Uterus (tissue), 4 donors: ENCODE data around the gene GAST. TPM values are rescaled to one million over a fixed set of nuclear protein-coding genes. Genes with fewer than 3 reads are reported as not detected.

Experiments
- DNase-seq, 2 donors: peaks; one replicate each; pipeline ENCODE4 v3.0.0-alpha.2; 2019 to 2020
- H3K27ac ChIP-seq, 2 donors: fragments of 200-600 bp; sonication (generic); 1 replicate in 1 of 2; 2 replicates in 1 of 2; pipeline ENCODE4 v1.5.1; 2016 to 2018
- H3K27me3 ChIP-seq, 2 donors: fragments of 200-600 bp; sonication (generic); one replicate each; pipeline ENCODE4 v1.5.1; 2018 to 2019; ENCODE audit warnings: control low read depth in 1 of 2
- H3K36me3 ChIP-seq, 2 donors: fragments of 200-600 bp; sonication (generic); one replicate each; pipeline ENCODE4 v1.5.1; 2019; ENCODE audit warnings: control low read depth in 1 of 2
- H3K4me1 ChIP-seq, 2 donors: fragments of 200-600 bp; sonication (generic); one replicate each; pipeline ENCODE4 v1.5.1; 2018 to 2019; ENCODE audit warnings: control low read depth in 1 of 2
- H3K4me3 ChIP-seq, 2 donors: fragments of 200-600 bp; sonication (generic); 1 replicate in 1 of 2; 2 replicates in 1 of 2; pipeline ENCODE4 v1.5.1; 2018 to 2019; ENCODE audit warnings: mild to moderate bottlenecking in 1 of 2
- H3K9me3 ChIP-seq, 2 donors: fragments of 200-600 bp; sonication (generic); one replicate each; pipeline ENCODE4 v1.5.1; 2019; ENCODE audit warnings: control low read depth in 1 of 2
- POLR2A ChIP-seq, 2 donors: fragments of 450-650 bp; IDR thresholded peaks; one replicate each; pipeline ENCODE4 v1.6.1; 2016; ENCODE audit warnings: antibody characterized with exemption in 2 of 2, mild to moderate bottlenecking in 1 of 2, moderate library complexity in 1 of 2
- intact Hi-C: fragments of 100-400 bp; cut with DNase I; formaldehyde crosslinking; loops from one replicate; pipeline ENCODE4 v1.15.1; 2023; ENCODE audit warnings: low total_unique reads
- small RNA-seq: library from RNA; depleted of rRNA; stranded (forward); fragments of <200 nt; gene quantifications from one replicate; pipeline ENCODE3, GENCODE V24; 2016
- total RNA-seq, 4 donors: library from RNA; depleted of rRNA in 3 of 4; stranded (reverse); fragments of >200 nt in 3 of 4; gene quantifications; one replicate each; pipeline versions ENCODE4 v1.1.0 to v1.2.4, GENCODE V29; 2014 to 2023
- TF ChIP-seq, protein P1 (sequence below), 4 experiments: fragments of 200-600 bp in 2 of 4; fragments of 450-650 bp in 2 of 4; sonication (generic) in 2 of 4; IDR thresholded peaks; one replicate each; pipeline ENCODE4 v1.5.1; 2016 to 2019; ENCODE audit warnings: antibody characterized with exemption in 4 of 4, mild to moderate bottlenecking in 2 of 4, moderate library complexity in 1 of 4
- donor health status: DM: yes; HTN: yes; CAD: no.

The GAST gene
- total RNA-seq, 4 donors from 2014 or later: not detected

DNA sequence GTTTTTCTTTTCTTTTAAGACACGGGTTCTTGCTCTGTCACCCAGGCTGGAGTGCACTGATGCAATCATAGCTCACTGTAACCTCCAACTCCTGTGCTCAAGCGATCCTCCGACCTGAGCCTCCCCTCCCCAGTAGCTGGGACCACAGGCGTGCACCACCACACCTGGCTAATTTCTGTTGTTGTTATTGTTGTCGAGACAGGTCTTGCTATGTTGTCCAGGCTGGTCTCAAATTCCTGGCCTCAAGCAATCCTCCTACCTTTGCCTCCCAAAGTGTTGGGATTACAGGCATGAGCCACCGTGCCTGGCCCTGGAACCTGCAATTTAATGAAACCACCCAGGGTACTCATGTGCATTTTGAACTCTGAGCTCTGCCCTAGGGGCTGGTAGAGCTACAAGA, 50.3 kb downstream of the GAST start:
- DNase-seq: no peak
- no peaks in the 10 kb centered on the region for H3K4me1 ChIP-seq
- H3K27ac ChIP-seq: no peak overlapping the region
- no peaks in the 10 kb centered on the region for H3K36me3 ChIP-seq
- no peaks in the 10 kb centered on the region for H3K27me3 ChIP-seq
- intact Hi-C loops: no loop called here
- H3K4me3 ChIP-seq: no peak overlapping the region
- TF ChIP-seq POLR2A (IDR thresholded peaks at IDR 0.05): no peak
- H3K9me3 ChIP-seq: no peaks in the 10 kb centered on the region

DNA sequence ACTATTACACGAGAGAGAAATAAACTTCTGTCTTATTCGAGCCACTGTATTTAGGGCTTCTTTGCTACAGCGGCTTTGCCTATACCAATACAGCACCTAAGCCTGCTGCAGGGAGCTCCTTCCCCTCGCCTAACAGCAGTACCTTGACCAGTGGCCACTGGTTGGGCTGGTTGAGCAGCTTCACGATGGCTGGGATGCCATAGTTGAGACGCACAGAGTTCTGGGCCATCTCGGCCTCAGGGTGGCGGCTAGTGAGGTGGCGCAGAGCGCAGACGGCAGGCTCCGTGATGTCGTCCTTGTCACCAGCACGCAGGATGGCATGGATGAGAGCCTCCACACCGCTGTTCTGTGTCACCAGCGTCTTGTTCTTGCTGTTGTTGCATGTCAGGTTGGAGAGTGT, 50.7 kb downstream of the GAST start:
- H3K4me1 ChIP-seq: no peaks in the 10 kb centered on the region
- no peak overlapping the region for H3K4me3 ChIP-seq
- intact Hi-C loops: no loop called here
- DNase-seq: no peak
- H3K36me3 ChIP-seq: no peaks in the 10 kb centered on the region
- no peak overlapping the region for H3K27ac ChIP-seq
- H3K27me3 ChIP-seq: no peaks in the 10 kb centered on the region
- TF ChIP-seq POLR2A (IDR thresholded peaks at IDR 0.05): no peak
- TF ChIP-seq, protein P1, sequence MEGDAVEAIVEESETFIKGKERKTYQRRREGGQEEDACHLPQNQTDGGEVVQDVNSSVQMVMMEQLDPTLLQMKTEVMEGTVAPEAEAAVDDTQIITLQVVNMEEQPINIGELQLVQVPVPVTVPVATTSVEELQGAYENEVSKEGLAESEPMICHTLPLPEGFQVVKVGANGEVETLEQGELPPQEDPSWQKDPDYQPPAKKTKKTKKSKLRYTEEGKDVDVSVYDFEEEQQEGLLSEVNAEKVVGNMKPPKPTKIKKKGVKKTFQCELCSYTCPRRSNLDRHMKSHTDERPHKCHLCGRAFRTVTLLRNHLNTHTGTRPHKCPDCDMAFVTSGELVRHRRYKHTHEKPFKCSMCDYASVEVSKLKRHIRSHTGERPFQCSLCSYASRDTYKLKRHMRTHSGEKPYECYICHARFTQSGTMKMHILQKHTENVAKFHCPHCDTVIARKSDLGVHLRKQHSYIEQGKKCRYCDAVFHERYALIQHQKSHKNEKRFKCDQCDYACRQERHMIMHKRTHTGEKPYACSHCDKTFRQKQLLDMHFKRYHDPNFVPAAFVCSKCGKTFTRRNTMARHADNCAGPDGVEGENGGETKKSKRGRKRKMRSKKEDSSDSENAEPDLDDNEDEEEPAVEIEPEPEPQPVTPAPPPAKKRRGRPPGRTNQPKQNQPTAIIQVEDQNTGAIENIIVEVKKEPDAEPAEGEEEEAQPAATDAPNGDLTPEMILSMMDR (IDR thresholded peaks at IDR 0.05): no peak
- no peaks in the 10 kb centered on the region for H3K9me3 ChIP-seq

DNA sequence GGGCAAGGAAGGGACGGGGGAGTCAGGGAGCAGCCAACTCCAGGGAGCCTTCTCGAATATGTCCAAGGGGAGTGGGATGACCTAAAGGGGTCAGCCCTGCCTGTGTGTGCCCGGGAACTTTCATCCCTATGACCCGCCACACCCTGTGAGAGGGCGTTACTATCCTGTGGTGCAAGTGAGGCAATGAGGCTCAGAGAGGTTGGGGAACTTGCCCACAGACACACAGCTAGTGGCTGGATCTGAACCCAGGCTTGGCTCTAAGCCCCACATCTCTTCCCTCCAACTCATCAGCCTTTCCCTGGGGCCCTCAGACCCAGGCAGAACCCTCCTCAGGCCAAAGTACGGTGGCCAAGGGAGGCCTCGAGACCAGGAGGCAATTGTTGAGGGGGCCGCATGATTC, 51.2 kb downstream of the GAST start:
- intact Hi-C loops: no loop called here
- Histone ChIP-seq H3K36me3 (no peaks in the 10 kb centered on the region), H3K27me3 (no peaks in the 10 kb centered on the region), H3K4me3 (no peak overlapping the region), H3K4me1 (no peaks in the 10 kb centered on the region), H3K9me3 (no peaks in the 10 kb centered on the region), H3K27ac (no peak overlapping the region)
- no peak for TF ChIP-seq POLR2A (IDR thresholded peaks at IDR 0.05)
- TF ChIP-seq, protein P1 (IDR thresholded peaks at IDR 0.05): no peak
- DNase-seq: no peak

Small RNAs within 50 kb of the gene (small RNA-seq; reads per million reads assigned to genes)
- gene RN7SL399P (not detected), gene RNA5SP442 (not detected)

Other genes with a start within 250 kb of the GAST start
- not detected for gene KRT32, start 244.9 kb upstream of the GAST start, total RNA-seq
- not detected for gene KRT35, start 231.2 kb upstream of the GAST start, total RNA-seq
- gene KRT36, start 222.4 kb upstream of the GAST start, total RNA-seq: not detected
- 1 to 10 TPM; 1.5 to 6.4 (median 3.0) TPM for gene KRT13, start 206.7 kb upstream of the GAST start, total RNA-seq
- gene KRT15, start 193.4 kb upstream of the GAST start, total RNA-seq: 10 to 100 TPM in 1 of 4 donors, 1 to 10 TPM in 1, under 1 TPM in 1, not detected in 1; 0.41 to 11.5 (median 1.6) TPM
- gene KRT19, start 184.0 kb upstream of the GAST start, total RNA-seq: 100 to 1,000 TPM in 2 of 4 donors, 10 to 100 TPM in 1, under 1 TPM in 1; 0.88 to 120 (median 77.2) TPM
- under 1 TPM in 1 of 4 donors, not detected in 3; 0.21 TPM for gene KRT9, start 140.3 kb upstream of the GAST start, total RNA-seq
- gene KRT14, start 125.4 kb upstream of the GAST start, total RNA-seq: under 1 TPM in 2 of 4 donors, not detected in 2; 0.52 to 0.90 TPM
- gene KRT16, start 99.6 kb upstream of the GAST start, total RNA-seq: not detected
- 10 to 100 TPM in 1 of 4 donors, under 1 TPM in 1, not detected in 2; 0.70 to 12.6 TPM for gene KRT17, start 87.8 kb upstream of the GAST start, total RNA-seq
- gene EIF1, start 23.4 kb upstream of the GAST start, total RNA-seq: 100 to 1,000 TPM in 3 of 4 donors, 10 to 100 TPM in 1; 83.5 to 796 (median 199) TPM
- 1 to 10 TPM in 1 of 4 donors, not detected in 3; 2.2 TPM for gene HAP1, start 22.3 kb downstream of the GAST start, total RNA-seq
- gene JUP, start 74.4 kb downstream of the GAST start, total RNA-seq: 100 to 1,000 TPM in 1 of 4 donors, 10 to 100 TPM in 3; 49.1 to 110 (median 70.0) TPM
- gene P3H4, start 99.6 kb downstream of the GAST start, total RNA-seq: 10 to 100 TPM in 3 of 4 donors, 1 to 10 TPM in 1; 10.0 to 67.0 (median 35.1) TPM
- gene FKBP10, start 100.7 kb downstream of the GAST start, total RNA-seq: 100 to 1,000 TPM in 2 of 4 donors, 10 to 100 TPM in 2; 22.9 to 226 (median 89.5) TPM
- 10 to 100 TPM; 32.5 to 77.9 (median 68.1) TPM for gene NT5C3B, start 123.9 kb downstream of the GAST start, total RNA-seq
- gene KLHL10, start 125.5 kb downstream of the GAST start, total RNA-seq: 1 to 10 TPM in 1 of 4 donors, under 1 TPM in 1, not detected in 2; 0.70 to 1.2 TPM
- 10 to 100 TPM; 19.7 to 73.3 (median 38.5) TPM for gene KLHL11, start 153.1 kb downstream of the GAST start, total RNA-seq
- 100 to 1,000 TPM in 1 of 4 donors, 10 to 100 TPM in 3; 30.0 to 108 (median 67.3) TPM for gene ACLY, start 206.6 kb downstream of the GAST start, total RNA-seq
- gene ODAD4, start 218.3 kb downstream of the GAST start, total RNA-seq: 1 to 10 TPM in 3 of 4 donors, not detected in 1; 1.8 to 3.2 (median 3.2) TPM